Measurements from ENCODE around the gene DHTKD1. TPM values are rescaled to one million over a fixed set of nuclear protein-coding genes. Genes with fewer than 3 reads are reported as not detected.
"Not testable (repeated sequence)": the region's sequence is repeated elsewhere in the genome, so short reads cannot be mapped to it uniquely, and the experiment has no call there.

The DHTKD1 gene
- total RNA-seq, 2 donors from 2014 or later: 20.8 to 36.6 TPM

DNA sequence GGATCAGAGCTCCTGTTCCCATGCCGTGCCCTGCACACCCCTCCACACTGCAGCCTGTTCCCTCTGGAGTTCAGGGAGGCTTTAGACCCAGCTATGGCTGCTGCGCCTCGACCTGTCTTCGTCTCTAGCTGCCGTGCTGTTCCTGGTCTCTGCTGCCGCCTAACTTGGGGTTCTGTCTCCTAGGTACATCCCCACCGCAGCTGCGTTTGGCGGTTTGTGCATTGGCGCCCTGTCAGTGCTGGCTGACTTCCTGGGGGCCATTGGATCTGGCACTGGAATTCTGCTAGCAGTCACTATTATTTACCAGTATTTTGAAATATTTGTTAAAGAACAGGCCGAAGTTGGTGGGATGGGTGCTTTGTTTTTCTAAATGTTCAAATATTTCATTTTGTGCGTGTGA is 95.3 kb downstream of the DHTKD1 start:
- H3K9me3 ChIP-seq: no peaks in the 10 kb centered on the region
- no peaks in the 10 kb centered on the region for H3K36me3 ChIP-seq (replicated peaks in 1 of 2; ENCODE audit: insufficient read depth in 1 of 2, low read depth in 2 of 2)
- H3K27ac ChIP-seq: no peak overlapping the region
- TF ChIP-seq POLR2A (IDR thresholded peaks at IDR 0.05): no peak
- TF ChIP-seq, protein P1, sequence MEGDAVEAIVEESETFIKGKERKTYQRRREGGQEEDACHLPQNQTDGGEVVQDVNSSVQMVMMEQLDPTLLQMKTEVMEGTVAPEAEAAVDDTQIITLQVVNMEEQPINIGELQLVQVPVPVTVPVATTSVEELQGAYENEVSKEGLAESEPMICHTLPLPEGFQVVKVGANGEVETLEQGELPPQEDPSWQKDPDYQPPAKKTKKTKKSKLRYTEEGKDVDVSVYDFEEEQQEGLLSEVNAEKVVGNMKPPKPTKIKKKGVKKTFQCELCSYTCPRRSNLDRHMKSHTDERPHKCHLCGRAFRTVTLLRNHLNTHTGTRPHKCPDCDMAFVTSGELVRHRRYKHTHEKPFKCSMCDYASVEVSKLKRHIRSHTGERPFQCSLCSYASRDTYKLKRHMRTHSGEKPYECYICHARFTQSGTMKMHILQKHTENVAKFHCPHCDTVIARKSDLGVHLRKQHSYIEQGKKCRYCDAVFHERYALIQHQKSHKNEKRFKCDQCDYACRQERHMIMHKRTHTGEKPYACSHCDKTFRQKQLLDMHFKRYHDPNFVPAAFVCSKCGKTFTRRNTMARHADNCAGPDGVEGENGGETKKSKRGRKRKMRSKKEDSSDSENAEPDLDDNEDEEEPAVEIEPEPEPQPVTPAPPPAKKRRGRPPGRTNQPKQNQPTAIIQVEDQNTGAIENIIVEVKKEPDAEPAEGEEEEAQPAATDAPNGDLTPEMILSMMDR (IDR thresholded peaks at IDR 0.05): no peak
- no peak overlapping the region for H3K4me3 ChIP-seq
- no peak for DNase-seq
- H3K4me1 ChIP-seq: no peaks in the 10 kb centered on the region
- intact Hi-C loops (cut with DNase I): no loop called here
- WGBS, 2 donors: 91 to 96% methylated on average over 9 to 11 of the region's 12 CpGs
- H3K27me3 ChIP-seq: no peaks in the 10 kb centered on the region
- ATAC-seq: no peak

DNA sequence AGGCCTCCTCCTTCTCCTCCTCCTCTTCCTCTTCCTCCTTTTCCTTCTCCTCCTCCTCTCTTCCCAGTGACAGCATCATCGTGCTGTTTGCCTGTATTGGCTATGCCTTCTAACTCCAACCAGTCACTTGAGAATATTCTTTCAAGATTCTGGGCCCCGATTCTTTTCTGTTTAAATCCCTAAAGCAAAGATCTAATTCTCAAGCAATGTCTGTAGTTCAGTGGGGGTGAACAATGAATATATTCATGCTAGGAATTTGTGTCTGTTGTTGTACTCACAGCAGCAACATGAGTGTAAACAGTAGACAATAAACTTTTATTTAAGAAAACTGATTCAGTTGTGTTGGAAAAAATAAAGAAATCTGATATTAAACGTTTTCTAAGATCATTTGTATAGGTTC is 96.3 kb downstream of the DHTKD1 start:
- no peak for TF ChIP-seq POLR2A (IDR thresholded peaks at IDR 0.05)
- TF ChIP-seq, protein P1 (IDR thresholded peaks at IDR 0.05): no peak
- ATAC-seq: no peak
- intact Hi-C loops (cut with DNase I): no loop called here
- H3K27me3 ChIP-seq: no peaks in the 10 kb centered on the region
- peaks cover 0 to 3% of the 10 kb centered on the region in 2 donors for H3K36me3 ChIP-seq (replicated peaks in 1 of 2; ENCODE audit: insufficient read depth in 1 of 2, low read depth in 2 of 2)
- no peak overlapping the region for H3K27ac ChIP-seq
- H3K9me3 ChIP-seq: no peaks in the 10 kb centered on the region
- no peak overlapping the region for H3K4me3 ChIP-seq
- WGBS, 2 donors: 74 to 76% methylated on average over 3 of the region's 3 CpGs
- no peaks in the 10 kb centered on the region for H3K4me1 ChIP-seq
- DNase-seq: no peak

DNA sequence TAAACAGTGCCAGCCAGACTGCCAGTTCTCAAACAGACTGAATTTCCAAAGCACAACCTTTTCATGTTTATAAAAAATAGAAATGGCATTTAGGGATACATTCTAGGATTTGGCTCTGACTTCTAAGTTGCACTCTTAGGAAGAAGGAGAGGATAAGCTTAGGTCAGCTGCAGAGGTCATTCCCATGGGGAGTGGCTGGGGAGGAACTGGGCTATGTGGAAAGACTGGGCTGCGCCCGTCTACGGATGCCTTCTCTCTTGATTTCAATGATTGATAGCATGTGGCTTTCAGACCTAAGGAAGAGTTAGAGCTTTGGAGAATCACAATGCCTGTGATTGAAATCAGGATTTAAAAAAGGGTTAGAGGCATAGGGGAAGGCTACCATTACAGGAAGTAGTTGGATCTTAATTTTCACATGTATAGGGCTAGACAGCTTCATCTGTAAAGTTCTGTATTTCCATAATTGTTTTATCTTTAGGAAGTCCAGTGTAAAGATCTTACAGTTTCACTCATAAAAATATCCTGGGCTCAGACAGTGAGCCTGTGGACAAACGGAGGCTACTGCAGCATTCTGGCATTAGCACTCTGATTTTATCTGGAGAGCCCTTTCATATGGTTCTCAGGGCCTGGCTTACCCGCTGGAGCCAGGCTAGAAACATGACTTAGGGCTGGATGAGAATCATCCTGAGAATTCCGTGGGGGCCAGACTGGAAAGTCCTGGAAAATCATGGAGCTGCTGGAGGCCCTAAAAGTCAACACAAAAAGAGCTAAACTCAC is 97.4 kb downstream of the DHTKD1 start:
- Histone ChIP-seq H3K27ac (no peak overlapping the region), H3K27me3 (no peaks in the 10 kb centered on the region), H3K4me1 (no peaks in the 10 kb centered on the region), H3K4me3 (no peak overlapping the region), H3K9me3 (no peaks in the 10 kb centered on the region), H3K36me3 (replicated peaks in 1 of 2; ENCODE audit: insufficient read depth in 1 of 2, low read depth in 2 of 2) (peaks cover 0 to 10% of the 10 kb centered on the region in 2 donors)
- ATAC-seq (no peak), DNase-seq (no peak)
- intact Hi-C loops (cut with DNase I): no loop called here
- WGBS, 2 donors: 84 to 87% methylated on average over 6 of the region's 6 CpGs
- no peak for TF ChIP-seq POLR2A (IDR thresholded peaks at IDR 0.05)
- TF ChIP-seq, protein P1 (IDR thresholded peaks at IDR 0.05): no peak

DNA sequence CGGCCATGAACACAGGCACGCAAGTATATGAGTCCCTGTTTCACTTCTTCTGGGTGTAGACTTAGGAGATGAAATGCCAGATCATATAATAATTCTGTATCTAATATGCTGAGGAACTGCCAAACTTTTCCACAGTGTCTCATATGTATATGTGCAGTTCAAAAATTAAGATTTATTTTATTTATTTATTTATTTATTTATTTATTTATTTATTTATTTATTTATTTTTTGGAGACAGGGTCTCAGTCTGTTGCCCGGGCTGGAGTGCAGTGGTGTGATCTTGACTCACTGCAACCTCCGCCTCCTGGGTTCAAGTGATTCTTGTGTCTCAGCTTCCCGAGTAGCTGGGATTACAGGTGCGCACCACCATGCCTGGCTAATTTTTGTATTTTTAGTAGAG is 102.8 kb downstream of the DHTKD1 start:
- ATAC-seq; H3K4me1 ChIP-seq; DNase-seq; intact Hi-C loops (cut with DNase I); H3K27ac ChIP-seq; H3K4me3 ChIP-seq; H3K9me3 ChIP-seq; H3K27me3 ChIP-seq: not testable (repeated sequence)
- WGBS, 2 donors: 96 to 98% methylated on average over 6 of the region's 6 CpGs
- H3K36me3 ChIP-seq (replicated peaks in 1 of 2; ENCODE audit: insufficient read depth in 1 of 2, low read depth in 2 of 2): peaks cover 10 to 23% of the 10 kb centered on the region in 2 donors

MicroRNAs encoded within 50 kb of the gene (microRNA counts, 767-probe panel; counts per million panel counts)
- microRNA hsa-miR-548ak: 0 to 736 counts per million in 2 donors

Small RNAs within 50 kb of the gene (microRNA-seq; reads per million reads assigned to microRNA genes)
- gene MIR548AK (ENCODE audit: borderline number of aligned reads in 2 of 2, borderline replicate concordance in 2 of 2): 0 reads per million in 2 donors

Small RNAs within 50 kb of the gene (small RNA-seq; reads per million reads assigned to genes)
- gene MIR548AK: not detected
- not detected for gene RNU6-88P

Other genes with a start within 250 kb of the DHTKD1 start
- 10 to 100 TPM; 29.3 to 58.3 TPM for gene PROSER2, start 245.6 kb upstream of the DHTKD1 start, total RNA-seq
- gene UPF2, start 26.1 kb upstream of the DHTKD1 start, total RNA-seq: 10 to 100 TPM; 11.2 to 16.9 TPM
- gene SEC61A2, start 60.7 kb downstream of the DHTKD1 start, total RNA-seq: 1 to 10 TPM in 1 of 2 donors, under 1 TPM in 1; 0.66 to 4.2 TPM
- gene NUDT5, start 126.9 kb downstream of the DHTKD1 start, total RNA-seq: 10 to 100 TPM; 20.8 to 33.6 TPM
- 10 to 100 TPM; 28.3 to 38.2 TPM for gene CDC123, start 127.2 kb downstream of the DHTKD1 start, total RNA-seq